Suppressor macrophage treated with lipopolysaccharide for 4 hours (primary cell): ENCODE measurements around the gene MINDY4.

Experiments
- DNase-seq: peaks from one replicate; pipeline ENCODE4 v3.0.0-alpha.2; 2020

The MINDY4 gene

GRCh38 chr7:30920584-30921539 is 149.6 kb downstream of the MINDY4 start:
- no peak for DNase-seq

GRCh38 chr7:30921540-30922401 is 150.6 kb downstream of the MINDY4 start:
- DNase-seq, result no peak

- DNase-seq, result no peak
These were observed 151.4 kb downstream of the MINDY4 start for GRCh38 chr7:30922596-30922995.

GRCh38 chr7:30923009-30923773 is 152.0 kb downstream of the MINDY4 start:
- no peak for DNase-seq

- DNase-seq, result no peak
These were observed 152.7 kb downstream of the MINDY4 start for GRCh38 chr7:30923774-30924413.

- DNase-seq, result no peak
These were observed 153.4 kb downstream of the MINDY4 start for GRCh38 chr7:30924624-30925023.

GRCh38 chr7:30925117-30925516 is 153.9 kb downstream of the MINDY4 start:
- DNase-seq, result no peak

GRCh38 chr7:30925913-30926312 is 154.7 kb downstream of the MINDY4 start:
- no peak for DNase-seq

GRCh38 chr7:30926313-30926712 is 155.1 kb downstream of the MINDY4 start:
- no peak for DNase-seq

GRCh38 chr7:30927040-30927439 is 155.8 kb downstream of the MINDY4 start:
- no peak for DNase-seq

- DNase-seq, result no peak
These were observed 156.3 kb downstream of the MINDY4 start for GRCh38 chr7:30927559-30927958.

GRCh38 chr7:30928254-30928872 is 157.1 kb downstream of the MINDY4 start:
- DNase-seq, result no peak

GRCh38 chr7:30929686-30930085 is 158.5 kb downstream of the MINDY4 start:
- DNase-seq, result no peak

- no peak for DNase-seq
These were observed 159.4 kb downstream of the MINDY4 start for GRCh38 chr7:30930621-30931020.

GRCh38 chr7:30931161-30931928 is 160.1 kb downstream of the MINDY4 start:
- no peak for DNase-seq

- DNase-seq, result no peak
These were observed 160.8 kb downstream of the MINDY4 start for GRCh38 chr7:30931929-30932540.

GRCh38 chr7:30932562-30932961 is 161.3 kb downstream of the MINDY4 start:
- DNase-seq, result no peak

- no peak for DNase-seq
These were observed 162.1 kb downstream of the MINDY4 start for GRCh38 chr7:30933124-30933974.

GRCh38 chr7:30934225-30934624 is 163.0 kb downstream of the MINDY4 start:
- DNase-seq, result no peak
